Raji (cell line): ENCODE data around the gene SCN5A.

Experiments used
- POLR2A ChIP-seq: IDR thresholded peaks from 2 replicates; pipeline ENCODE4 v1.6.1; 2011; ENCODE audit warnings: low read depth, low read length, control low read depth; ENCODE audit not compliant: insufficient read depth

Gene SCN5A

GRCh38 chr3:38521391-38521987 is 128.0 kb downstream of the SCN5A start:
- no peak for TF ChIP-seq POLR2A

- TF ChIP-seq POLR2A: no peak
Measured at GRCh38 chr3:38519651-38520050, 129.8 kb downstream of the SCN5A start.

- TF ChIP-seq POLR2A: no peak
Measured at GRCh38 chr3:38519000-38519399, 130.5 kb downstream of the SCN5A start.

- no peak for TF ChIP-seq POLR2A
Measured at GRCh38 chr3:38516669-38517068, 132.8 kb downstream of the SCN5A start.

GRCh38 chr3:38515367-38515766 is 134.1 kb downstream of the SCN5A start:
- TF ChIP-seq POLR2A: no peak

- TF ChIP-seq POLR2A: no peak
Measured at GRCh38 chr3:38511546-38511945, 137.9 kb downstream of the SCN5A start.

- no peak for TF ChIP-seq POLR2A
Measured at GRCh38 chr3:38510631-38511030, 138.9 kb downstream of the SCN5A start.

GRCh38 chr3:38509732-38510131 is 139.8 kb downstream of the SCN5A start:
- no peak for TF ChIP-seq POLR2A

- TF ChIP-seq POLR2A: no peak
Measured at GRCh38 chr3:38507120-38507519, 142.4 kb downstream of the SCN5A start.

- no peak for TF ChIP-seq POLR2A
Measured at GRCh38 chr3:38500688-38501417, 148.6 kb downstream of the SCN5A start.
